Smooth muscle cell (in vitro differentiated cells): ENCODE measurements around the gene RTL10. TPM values are rescaled to one million over a fixed set of nuclear protein-coding genes. Genes with fewer than 3 reads are reported as not detected.
"Not testable (repeated sequence)": the region's sequence is repeated elsewhere in the genome, so short reads cannot be mapped to it uniquely, and the experiment has no call there.

Source experiments
- DNase-seq: peaks from one replicate; lab custom pipeline; 2025; ENCODE audit not compliant: unreplicated experiment; lab: John Stamatoyannopoulos, UW
- H2AFZ ChIP-seq: fragments of 200-600 bp; sonication (generic); 2 replicates; pipeline ENCODE4 v1.6.0; 2016; ENCODE audit warnings: antibody characterized with exemption, low read depth, mild to moderate bottlenecking
- H3F3A ChIP-seq: fragments of 200-600 bp; sonication (generic); 2 replicates; pipeline ENCODE4 v1.6.0; 2017; ENCODE audit warnings: antibody characterized with exemption, low read depth
- H3K27ac ChIP-seq: fragments of 200-600 bp; sonication (generic); 2 replicates; pipeline ENCODE4 v1.5.1; 2016; ENCODE audit warnings: low read depth, mild to moderate bottlenecking
- H3K27me3 ChIP-seq: fragments of 200-600 bp; sonication (generic); 2 replicates; pipeline ENCODE4 v1.6.1; 2016; ENCODE audit warnings: low read depth, mild to moderate bottlenecking
- H3K36me3 ChIP-seq: fragments of 200-600 bp; sonication (generic); 2 replicates; pipeline ENCODE4 v1.5.1; 2016; ENCODE audit warnings: low read depth
- H3K4me1 ChIP-seq: fragments of 200-600 bp; sonication (generic); 2 replicates; pipeline ENCODE4 v1.5.1; 2016; ENCODE audit warnings: low read depth
- H3K4me2 ChIP-seq: fragments of 200-600 bp; sonication (generic); 2 replicates; pipeline ENCODE4 v1.6.0; 2016; ENCODE audit warnings: mild to moderate bottlenecking
- H3K4me3 ChIP-seq: fragments of 200-600 bp; sonication (generic); 2 replicates; pipeline ENCODE4 v1.5.1; 2016; ENCODE audit warnings: mild to moderate bottlenecking
- H3K79me2 ChIP-seq: fragments of 200-600 bp; sonication (generic); 2 replicates; pipeline ENCODE4 v1.6.0; 2016; ENCODE audit warnings: low read depth, mild to moderate bottlenecking
- H3K9ac ChIP-seq: fragments of 200-600 bp; sonication (generic); 2 replicates; pipeline ENCODE4 v1.6.0; 2016; ENCODE audit warnings: low read depth
- H3K9me3 ChIP-seq: fragments of 200-600 bp; sonication (generic); replicated peaks from 2 replicates; pipeline ENCODE4 v1.5.1; 2016; ENCODE audit warnings: low read depth
- H4K20me1 ChIP-seq: fragments of 200-600 bp; sonication (generic); 2 replicates; pipeline ENCODE4 v1.6.0; 2016; ENCODE audit warnings: low read depth
- CTCF ChIP-seq: fragments of 200-600 bp; sonication (generic); IDR thresholded peaks from 2 replicates; pipeline ENCODE4 v1.5.1; 2017; ENCODE audit warnings: borderline replicate concordance, mild to moderate bottlenecking, antibody characterized with exemption; ENCODE audit not compliant: insufficient read depth, poor library complexity, severe bottlenecking
- WGBS: methylation state at CpG from one replicate; pipeline ENCODE4 v1.1.7; 2016; ENCODE audit warnings: low lambda C conversion rate; 5-methylcytosine and 5-hydroxymethylcytosine counted together
- polyA plus RNA-seq: library from polyadenylated mRNA; unstranded; fragments of >200 nt; fragmentation: Nextera tagmentation; extraction: Ambion mirVana; gene quantifications from 2 replicates; pipeline ENCODE4 v1.2.1, GENCODE V29; 2016
- total RNA-seq: library from RNA; depleted of rRNA; stranded (reverse); fragments of >200 nt; gene quantifications from 2 replicates; pipeline ENCODE4 v1.2.3, GENCODE V29; 2014

Gene RTL10
- total and polyA plus RNA-seq, 2 experiments from 2014 or later: 3.8 to 7.5 TPM

GRCh38 chr22:19837915-19838314, 16.8 kb downstream of the RTL10 start:
- Histone ChIP-seq H3F3A (no peaks in the 10 kb centered on the region), H3K4me3 (no peak overlapping the region), H3K36me3 (no peaks in the 10 kb centered on the region), H3K4me1 (no peaks in the 10 kb centered on the region), H2AFZ (no peak overlapping the region), H3K4me2 (no peak overlapping the region), H3K27me3 (no peaks in the 10 kb centered on the region), H4K20me1 (peaks cover 7% of the 10 kb centered on the region), H3K9ac (no peak overlapping the region), H3K27ac (no peak overlapping the region), H3K9me3 (no peaks in the 10 kb centered on the region), H3K79me2 (no peaks in the 10 kb centered on the region)
- no peak for TF ChIP-seq CTCF
- WGBS: 94% methylated on average over 6 of the region's 6 CpGs
- DNase-seq: no peak

GRCh38 chr22:19836512-19836911, 18.2 kb downstream of the RTL10 start:
- H3K27me3 ChIP-seq: no peaks in the 10 kb centered on the region
- TF ChIP-seq CTCF: no peak
- H3K4me1 ChIP-seq: no peaks in the 10 kb centered on the region
- no peaks in the 10 kb centered on the region for H3F3A ChIP-seq
- H3K79me2 ChIP-seq: no peaks in the 10 kb centered on the region
- no peak overlapping the region for H3K9ac ChIP-seq
- no peak for DNase-seq
- H4K20me1 ChIP-seq: peaks cover 4% of the 10 kb centered on the region
- H3K27ac ChIP-seq: no peak overlapping the region
- H2AFZ ChIP-seq: no peak overlapping the region
- no peak overlapping the region for H3K4me2 ChIP-seq
- no peaks in the 10 kb centered on the region for H3K36me3 ChIP-seq
- no peaks in the 10 kb centered on the region for H3K9me3 ChIP-seq
- H3K4me3 ChIP-seq: no peak overlapping the region

- Histone ChIP-seq H2AFZ (no peak overlapping the region), H3F3A (no peaks in the 10 kb centered on the region), H3K9me3 (no peaks in the 10 kb centered on the region), H3K4me3 (no peak overlapping the region), H3K9ac (no peak overlapping the region), H3K4me1 (no peaks in the 10 kb centered on the region), H3K27me3 (no peaks in the 10 kb centered on the region), H3K79me2 (no peaks in the 10 kb centered on the region), H3K36me3 (no peaks in the 10 kb centered on the region), H3K4me2 (no peak overlapping the region), H3K27ac (no peak overlapping the region), H4K20me1 (peaks cover 7% of the 10 kb centered on the region)
- TF ChIP-seq CTCF: no peak
- DNase-seq: no peak
Measured at GRCh38 chr22:19834599-19834998, 20.1 kb downstream of the RTL10 start.

GRCh38 chr22:19833327-19833726, 21.3 kb downstream of the RTL10 start:
- DNase-seq, H3F3A ChIP-seq, H4K20me1 ChIP-seq, H3K27ac ChIP-seq, H3K36me3 ChIP-seq, H3K4me2 ChIP-seq, H3K27me3 ChIP-seq, H2AFZ ChIP-seq, H3K9me3 ChIP-seq, H3K9ac ChIP-seq, H3K4me1 ChIP-seq, H3K4me3 ChIP-seq, H3K79me2 ChIP-seq: not testable (repeated sequence)
- WGBS: 97% methylated on average over 9 of the region's 9 CpGs
